PC-3 (cell line): ENCODE data around the gene EARS2.

Experiments
- CTCF ChIP-seq: fragments of 300-600 bp; sonication (generic); conservative IDR thresholded peaks from 2 replicates; pipeline ENCODE4 v1.5.1; 2017; ENCODE audit warnings: antibody characterized with exemption, low read depth, mild to moderate bottlenecking, low read length
- EZH2phosphoT487 ChIP-seq: fragments of 300-600 bp; sonication (generic); IDR thresholded peaks from 2 replicates; pipeline ENCODE4 v1.6.1; 2018; ENCODE audit warnings: mild to moderate bottlenecking, antibody characterized with exemption, low read length, borderline replicate concordance

- no peak for TF ChIP-seq CTCF
- no peak for TF ChIP-seq EZH2phosphoT487
Measured at GRCh38 chr16:23500862-23501225, 56.3 kb downstream of the EARS2 start.
